ENCODE results near the gene SNX7. TPM values are rescaled to one million over a fixed set of nuclear protein-coding genes. Genes with fewer than 3 reads are reported as not detected.

SNX7 gene
- total RNA-seq, 1 experiment from 2014 or later = 18.8 TPM

DNA sequence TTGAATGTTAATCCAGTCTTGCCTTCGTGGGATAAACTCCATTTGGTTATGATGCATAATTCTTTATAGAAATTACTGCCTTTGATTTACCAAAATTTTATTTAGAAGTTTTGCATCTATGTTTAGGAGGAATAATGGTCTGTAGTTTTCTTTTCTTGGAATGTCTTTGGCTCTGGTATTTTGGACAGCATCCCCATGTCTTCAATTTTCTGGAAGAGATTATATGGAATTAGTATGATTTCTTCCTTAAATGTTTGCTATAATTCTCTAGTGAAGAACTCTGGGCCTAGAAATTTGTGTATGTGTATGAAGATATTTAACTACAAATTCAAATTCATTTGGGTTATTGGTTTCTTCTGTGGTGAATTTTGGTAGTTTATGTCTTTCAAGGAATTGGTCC, 92.7 kb downstream of the SNX7 start:
- BruUV-seq (replicated peaks) = no TSS peak

More for the DNA sequence above, 92.7 kb downstream of the SNX7 start:
- H3K4me2 ChIP-seq (ENCODE audit: low read length) = no peak overlapping the region
- ATAC-seq (no peak), DNase-seq (ENCODE audit: low read depth, low spot score) (no peak)
- no peaks in the 10 kb centered on the region for H3K79me2 ChIP-seq (ENCODE audit: insufficient read depth, low read length)
- intact Hi-C loops (cut with micrococcal nuclease) = no loop called here
- ChIA-PET CTCF (no interaction called here), POLR2A (no interaction called here), RAD21 (ENCODE audit: low non-redundant PET in 1 of 2, low total read pairs in 2 of 2, uncharacterized antibody in 2 of 2, unreplicated experiment in 2 of 2) (no interaction called here)
- H3K27ac ChIP-seq (ENCODE audit: low read depth, low read length) = no peak overlapping the region
- H3K9me3 ChIP-seq (ENCODE audit: control insufficient read depth in 1 of 2, insufficient read depth in 1 of 2, low read depth in 1 of 2, low read length in 2 of 2) = no peaks in the 10 kb centered on the region
- no peaks in the 10 kb centered on the region for H4K20me1 ChIP-seq (ENCODE audit: insufficient read depth)
- H3K9ac ChIP-seq (ENCODE audit: low read length) = no peak overlapping the region
- H3K9me2 ChIP-seq (ENCODE audit: insufficient read depth) = no peaks in the 10 kb centered on the region
- no peaks in the 10 kb centered on the region for H3K27me3 ChIP-seq (ENCODE audit: insufficient read depth, low read length)
- H2AFZ ChIP-seq (ENCODE audit: low read depth, low read length, poor library complexity, severe bottlenecking) = no peak overlapping the region
- no peaks in the 10 kb centered on the region for H3K36me3 ChIP-seq (ENCODE audit: control insufficient read depth in 1 of 2, insufficient read depth in 2 of 2, low read length in 2 of 2)
- TF ChIP-seq, protein P1, sequence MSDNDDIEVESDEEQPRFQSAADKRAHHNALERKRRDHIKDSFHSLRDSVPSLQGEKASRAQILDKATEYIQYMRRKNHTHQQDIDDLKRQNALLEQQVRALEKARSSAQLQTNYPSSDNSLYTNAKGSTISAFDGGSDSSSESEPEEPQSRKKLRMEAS (IDR thresholded peaks at IDR 0.05) = no peak
- no peak for TF ChIP-seq JUND (IDR thresholded peaks at IDR 0.05)
- TF ChIP-seq YY1 (IDR thresholded peaks at IDR 0.05; ENCODE audit: extremely low read depth, insufficient replicate concordance, low read depth, low read length) = no peak
- TF ChIP-seq SRF (IDR thresholded peaks at IDR 0.05; ENCODE audit: low read depth) = no peak
- TF ChIP-seq POLR2AphosphoS5 (IDR thresholded peaks at IDR 0.05; ENCODE audit: low read depth, low read length) = no peak
- TF ChIP-seq REST (IDR thresholded peaks at IDR 0.05; ENCODE audit: low read depth) = no peak
- TF ChIP-seq POLR2A (IDR thresholded peaks at IDR 0.05; ENCODE audit: borderline replicate concordance, extremely low read depth, insufficient read depth, insufficient read length) = no peak
- TF ChIP-seq ELF1 (IDR thresholded peaks at IDR 0.05; ENCODE audit: borderline replicate concordance, low read depth) = no peak
- TF ChIP-seq CEBPB (IDR thresholded peaks at IDR 0.05; ENCODE audit: low read depth) = no peak
- TF ChIP-seq EGR1 (IDR thresholded peaks at IDR 0.05; ENCODE audit: low read depth) = no peak
- TF ChIP-seq, protein P2, sequence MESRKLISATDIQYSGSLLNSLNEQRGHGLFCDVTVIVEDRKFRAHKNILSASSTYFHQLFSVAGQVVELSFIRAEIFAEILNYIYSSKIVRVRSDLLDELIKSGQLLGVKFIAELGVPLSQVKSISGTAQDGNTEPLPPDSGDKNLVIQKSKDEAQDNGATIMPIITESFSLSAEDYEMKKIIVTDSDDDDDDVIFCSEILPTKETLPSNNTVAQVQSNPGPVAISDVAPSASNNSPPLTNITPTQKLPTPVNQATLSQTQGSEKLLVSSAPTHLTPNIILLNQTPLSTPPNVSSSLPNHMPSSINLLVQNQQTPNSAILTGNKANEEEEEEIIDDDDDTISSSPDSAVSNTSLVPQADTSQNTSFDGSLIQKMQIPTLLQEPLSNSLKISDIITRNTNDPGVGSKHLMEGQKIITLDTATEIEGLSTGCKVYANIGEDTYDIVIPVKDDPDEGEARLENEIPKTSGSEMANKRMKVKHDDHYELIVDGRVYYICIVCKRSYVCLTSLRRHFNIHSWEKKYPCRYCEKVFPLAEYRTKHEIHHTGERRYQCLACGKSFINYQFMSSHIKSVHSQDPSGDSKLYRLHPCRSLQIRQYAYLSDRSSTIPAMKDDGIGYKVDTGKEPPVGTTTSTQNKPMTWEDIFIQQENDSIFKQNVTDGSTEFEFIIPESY (IDR thresholded peaks at IDR 0.05; ENCODE audit: extremely low read depth, insufficient replicate concordance, low read length) = no peak
- no peak for TF ChIP-seq CTCF (IDR thresholded peaks at IDR 0.05 in 2 of 3, conservative IDR thresholded peaks at IDR 0.05 in 1 of 3; ENCODE audit: borderline replicate concordance in 1 of 3, insufficient read depth in 1 of 3, low read depth in 2 of 3, low read length in 2 of 3)
- TF ChIP-seq SIN3A (IDR thresholded peaks at IDR 0.05; ENCODE audit: low read depth) = no peak
- TF ChIP-seq EZH2 (IDR thresholded peaks at IDR 0.05) = no peak
- no peak for TF ChIP-seq FOSL1 (IDR thresholded peaks at IDR 0.05; ENCODE audit: low read depth)
- TF ChIP-seq, protein P3, sequence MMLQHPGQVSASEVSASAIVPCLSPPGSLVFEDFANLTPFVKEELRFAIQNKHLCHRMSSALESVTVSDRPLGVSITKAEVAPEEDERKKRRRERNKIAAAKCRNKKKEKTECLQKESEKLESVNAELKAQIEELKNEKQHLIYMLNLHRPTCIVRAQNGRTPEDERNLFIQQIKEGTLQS (IDR thresholded peaks at IDR 0.05) = no peak
- TF ChIP-seq ZNF274 (IDR thresholded peaks at IDR 0.05; ENCODE audit: low read depth, low read length) = no peak
- no peak for TF ChIP-seq ZFX (IDR thresholded peaks at IDR 0.05)
- no peak for TF ChIP-seq TCF7L2 (IDR thresholded peaks at IDR 0.05; ENCODE audit: borderline replicate concordance, extremely low read depth, insufficient read depth, insufficient read length)
- no peaks in the 10 kb centered on the region for H3K4me1 ChIP-seq (ENCODE audit: control insufficient read depth in 1 of 2, insufficient read depth in 2 of 2, low read length in 2 of 2)
- no peak overlapping the region for H3K4me3 ChIP-seq (replicated peaks in 1 of 2; ENCODE audit: low read depth in 1 of 2, low read length in 2 of 2)

Data from HCT116 (cell line).